Measurements from ENCODE around the gene ZNF556. TPM values are rescaled to one million over a fixed set of nuclear protein-coding genes. Genes with fewer than 3 reads are reported as not detected.

The ZNF556 gene
- polyA plus RNA-seq (ENCODE audit: insufficient read length), result 45.1 TPM

DNA sequence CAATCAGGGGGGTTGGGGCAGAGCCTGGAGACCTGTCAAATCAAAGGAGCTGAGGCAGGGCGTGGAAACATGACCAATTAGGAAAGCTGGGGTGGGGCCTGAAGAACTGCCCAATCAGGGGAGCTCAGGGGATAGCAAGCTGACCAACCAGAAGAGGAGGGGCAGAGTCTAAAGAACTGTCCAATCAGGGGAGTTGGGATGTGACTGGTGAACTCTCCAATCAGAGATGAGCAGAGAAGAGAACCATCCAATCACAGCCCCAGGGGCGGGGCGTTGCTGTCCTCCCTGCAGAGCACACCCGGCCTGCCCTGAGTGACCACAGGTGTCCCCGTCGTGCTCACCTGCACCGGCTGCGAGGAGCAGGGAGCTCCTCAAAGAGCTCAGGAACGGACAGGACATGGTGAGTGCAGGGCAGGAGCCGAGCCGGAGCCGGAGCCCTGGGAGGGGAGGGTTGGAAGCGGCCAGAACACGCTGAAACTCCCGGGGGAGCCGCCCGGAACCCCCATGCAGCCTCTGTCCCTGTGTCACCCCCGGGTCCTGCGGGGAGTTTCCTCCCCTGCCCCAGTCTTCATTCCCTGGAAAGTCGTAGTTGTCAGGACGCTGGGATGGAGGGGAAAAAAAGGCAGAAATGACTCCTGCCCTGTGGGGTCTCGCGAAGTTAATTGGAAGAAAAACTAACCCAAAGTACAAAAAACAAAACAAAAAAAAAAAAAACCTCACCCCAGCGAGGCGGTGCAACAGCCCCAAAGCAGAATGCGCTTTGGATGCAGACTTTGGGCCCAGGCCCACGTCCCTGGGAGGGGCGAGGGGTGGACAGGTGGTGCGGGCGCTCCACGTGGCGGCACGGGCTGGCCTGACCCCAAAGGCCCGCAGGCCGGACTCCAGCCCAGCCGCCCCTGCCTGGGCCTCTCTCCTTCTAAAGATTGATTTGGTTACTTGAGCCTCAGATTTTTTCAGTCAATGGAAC, at the start of gene ZNF556:
ZNF556 (plus strand) TSS at position 311 of the 967 bp plus-strand sequence; CDS start at position 398, 87 bp downstream.
- DNase-seq, result peak; percentile 56

DNA sequence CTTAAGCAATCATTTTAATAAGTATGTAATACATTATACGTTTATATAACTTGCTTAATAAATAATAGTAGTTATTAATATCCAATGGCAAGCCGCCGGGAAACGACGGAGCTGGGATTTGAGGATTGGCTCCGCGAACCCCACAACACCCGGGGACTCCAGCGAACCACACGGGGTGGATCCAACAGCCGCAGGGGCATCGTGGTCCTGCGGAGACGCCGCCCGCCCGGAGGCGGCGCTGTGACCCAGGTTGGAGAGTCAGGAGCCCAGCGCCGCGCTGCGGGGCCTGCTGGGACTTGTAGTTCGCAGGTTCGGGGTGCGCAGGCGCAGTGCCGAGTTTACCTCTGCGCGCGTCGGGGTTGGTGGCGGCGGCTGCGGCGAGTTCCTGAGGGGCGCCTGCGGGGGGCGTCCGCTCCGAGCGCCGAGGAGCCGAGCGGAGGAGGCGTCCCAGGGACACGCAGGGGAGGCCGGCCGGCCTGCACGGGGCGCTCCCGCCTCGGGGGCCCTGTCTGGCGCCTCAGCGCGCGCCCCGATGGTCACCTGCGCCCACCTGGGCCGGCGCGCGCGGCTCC, 47.5 kb upstream of the ZNF556 start, which contains the start of gene ZNF554:
ZNF554 (plus strand) TSS at position 329 of the 572 bp plus-strand sequence; CDS start at position 533, 204 bp downstream.
- peak; percentile 96 for DNase-seq

GRCh38 chr19:2820112-2820702, 46.9 kb upstream of the ZNF556 start:
- no peak for DNase-seq

GRCh38 chr19:2822846-2823245, 44.3 kb upstream of the ZNF556 start:
- DNase-seq, result no peak

DNA sequence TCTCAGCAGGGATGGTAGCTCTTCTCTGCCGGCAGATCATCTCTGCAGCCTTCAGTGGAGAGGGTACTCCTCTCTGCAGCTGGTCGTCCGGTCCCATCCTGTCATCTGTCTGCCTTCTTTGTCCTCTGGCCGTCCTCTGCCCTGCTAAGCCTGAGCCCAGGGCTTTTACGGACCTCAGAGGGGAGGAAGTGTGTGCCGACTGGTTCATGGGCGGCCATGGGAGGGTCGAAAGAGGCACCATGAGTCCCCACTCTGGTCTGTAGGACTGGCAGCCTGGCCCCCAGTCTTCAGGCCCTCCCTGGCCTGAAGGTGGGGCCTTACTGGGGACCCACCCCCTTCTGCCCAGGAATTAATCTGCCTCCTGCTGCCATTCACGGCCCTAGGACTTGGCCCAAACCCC, 43.5 kb upstream of the ZNF556 start:
- no peak for DNase-seq

DNA sequence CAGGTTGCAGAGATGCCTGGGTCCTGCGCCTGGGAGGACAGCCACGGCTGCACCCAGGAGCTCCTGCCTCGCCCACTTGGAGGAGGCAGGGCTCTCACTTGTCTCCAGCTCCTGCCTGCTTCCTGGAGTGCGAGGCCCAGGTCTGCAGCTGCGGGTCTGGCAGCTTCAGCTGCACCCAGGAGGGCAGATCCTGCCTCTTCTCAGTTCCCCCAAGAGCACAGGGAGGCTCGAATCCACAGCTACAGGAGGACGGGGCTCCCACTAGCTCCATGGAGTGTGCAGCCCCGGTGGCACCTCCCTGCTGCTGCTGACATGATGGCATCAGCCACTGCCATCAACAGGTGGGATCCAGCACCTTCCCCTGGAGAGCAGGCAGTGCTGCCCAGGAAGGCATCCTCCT, 43.0 kb upstream of the ZNF556 start:
- DNase-seq, result no peak

GRCh38 chr19:2827022-2827421, 40.1 kb upstream of the ZNF556 start:
- no peak for DNase-seq

DNA sequence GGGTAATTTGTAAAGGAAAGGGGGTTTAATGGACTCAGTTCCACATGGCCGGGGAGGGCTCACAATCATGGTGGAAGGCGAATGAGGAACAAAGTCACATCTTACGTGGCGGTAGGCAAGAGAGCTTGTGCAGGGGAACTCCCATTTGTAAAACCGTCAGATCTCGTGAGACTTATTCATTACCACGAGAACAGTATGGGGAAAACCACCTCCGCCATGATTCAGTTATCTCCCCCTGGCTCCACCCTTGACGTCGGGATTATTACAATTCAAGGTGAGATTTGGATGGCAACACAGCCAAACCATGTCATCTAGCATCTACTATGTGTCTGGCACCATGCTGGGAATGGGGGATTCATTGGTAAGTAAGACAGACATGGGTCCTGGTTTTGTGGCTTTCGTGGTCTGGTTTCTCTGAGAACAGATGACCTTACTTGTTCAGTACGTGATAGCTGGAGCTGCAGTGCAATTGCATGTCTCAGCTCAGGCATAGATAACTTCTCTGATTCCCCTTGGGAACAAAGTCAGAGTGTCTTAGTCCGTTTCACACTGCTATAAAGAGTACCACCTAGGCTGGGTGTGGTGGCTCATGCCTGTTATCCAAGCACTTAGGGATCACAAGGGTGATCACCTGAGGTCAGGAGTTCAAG, 39.2 kb upstream of the ZNF556 start:
- no peak for DNase-seq

- DNase-seq, result no peak
These were observed 32.8 kb upstream of the ZNF556 start for GRCh38 chr19:2834294-2834871.

GRCh38 chr19:2837430-2837829, 29.7 kb upstream of the ZNF556 start:
- DNase-seq, result no peak

DNA sequence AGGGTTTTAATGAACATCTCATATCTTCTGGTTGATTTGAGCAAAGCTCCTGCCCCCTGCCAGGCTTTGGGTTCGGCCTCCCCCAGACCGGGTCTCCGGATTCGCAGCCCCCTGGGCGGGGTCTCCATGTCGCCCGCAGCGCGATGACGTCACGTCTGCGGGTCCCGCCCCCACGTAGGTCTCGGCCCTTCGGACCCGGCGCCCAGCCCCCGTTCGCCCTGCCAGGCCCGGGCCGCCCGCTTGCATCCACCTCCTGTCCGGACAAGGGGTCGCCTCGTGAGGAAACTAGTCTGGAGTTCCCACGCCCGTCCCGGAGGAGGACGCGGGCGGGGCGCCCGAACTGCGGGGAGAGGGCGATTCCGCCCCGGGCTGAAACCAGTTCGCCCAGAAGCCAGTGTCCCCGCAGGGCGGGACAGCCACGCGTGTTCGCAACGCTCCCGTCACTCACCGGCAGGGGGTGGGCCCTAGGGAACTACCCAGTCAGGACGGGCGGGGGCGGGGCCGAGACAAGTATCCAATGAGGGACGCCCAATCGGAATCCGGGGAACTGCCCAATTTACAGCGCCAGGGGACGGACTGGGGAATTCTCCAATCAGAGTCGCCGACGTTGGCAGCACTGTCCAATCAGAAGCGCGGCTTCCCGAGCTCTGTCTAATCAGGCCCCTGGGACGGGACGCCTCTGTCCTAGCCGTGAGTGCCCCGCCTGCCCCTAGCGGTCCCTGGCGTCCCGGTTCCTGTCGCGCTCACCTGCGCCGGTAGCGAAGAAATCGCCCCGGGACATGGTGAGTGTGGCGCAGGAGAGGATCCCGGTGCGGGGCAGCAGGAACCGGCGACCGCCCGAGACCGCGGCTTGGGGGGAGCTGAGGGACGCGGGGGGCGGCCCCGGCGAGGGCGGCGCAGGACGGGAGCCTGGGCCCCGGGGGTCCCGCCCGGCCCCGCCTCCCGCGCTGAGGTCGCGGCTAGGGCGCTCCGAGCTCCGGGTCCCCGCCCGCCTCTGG, 26.0 kb upstream of the ZNF556 start, which contains the start of gene ZNF555:
ZNF555 (plus strand) TSS at position 682 of the 998 bp plus-strand sequence; CDS start at position 780, 98 bp downstream.
- peak; percentile 99 for DNase-seq

- no peak for DNase-seq
These were observed 25.1 kb upstream of the ZNF556 start for GRCh38 chr19:2841855-2842574.

GRCh38 chr19:2845107-2845506, 22.0 kb upstream of the ZNF556 start:
- no peak for DNase-seq

DNA sequence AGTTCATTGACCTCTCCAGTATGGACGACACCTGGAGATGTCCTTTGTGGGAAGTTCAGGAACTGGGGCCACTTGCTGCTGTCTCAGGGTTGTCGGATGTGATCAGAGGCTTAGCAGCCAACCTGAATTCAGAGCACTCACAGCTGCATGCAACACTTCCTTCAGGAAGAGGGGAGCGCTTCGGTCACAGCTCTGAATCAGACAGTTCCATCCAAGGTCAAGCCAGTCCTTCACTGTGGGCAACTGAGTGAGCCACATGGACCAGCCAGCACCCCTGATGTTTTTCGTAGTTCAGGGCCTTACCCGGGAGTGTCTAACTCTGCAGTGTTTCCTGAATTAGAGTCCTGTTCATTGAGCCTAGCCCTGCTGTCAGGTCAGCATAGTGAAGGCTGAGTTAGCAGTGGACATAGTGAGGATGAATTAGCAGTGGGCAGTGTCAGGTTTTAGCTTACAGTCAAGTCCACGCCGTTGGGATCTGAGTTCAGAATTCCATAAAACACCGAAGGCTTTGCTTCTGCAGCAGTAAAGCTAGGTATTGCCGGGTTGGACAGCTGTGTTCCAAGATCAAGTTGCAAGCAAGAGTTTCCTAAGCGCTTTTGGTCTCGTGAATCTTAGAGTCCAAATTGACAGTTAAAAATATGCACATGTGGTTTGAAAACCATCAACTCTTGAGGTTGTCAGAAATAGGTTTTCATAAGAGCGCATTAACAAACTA, 20.8 kb upstream of the ZNF556 start:
- DNase-seq, result no peak

DNA sequence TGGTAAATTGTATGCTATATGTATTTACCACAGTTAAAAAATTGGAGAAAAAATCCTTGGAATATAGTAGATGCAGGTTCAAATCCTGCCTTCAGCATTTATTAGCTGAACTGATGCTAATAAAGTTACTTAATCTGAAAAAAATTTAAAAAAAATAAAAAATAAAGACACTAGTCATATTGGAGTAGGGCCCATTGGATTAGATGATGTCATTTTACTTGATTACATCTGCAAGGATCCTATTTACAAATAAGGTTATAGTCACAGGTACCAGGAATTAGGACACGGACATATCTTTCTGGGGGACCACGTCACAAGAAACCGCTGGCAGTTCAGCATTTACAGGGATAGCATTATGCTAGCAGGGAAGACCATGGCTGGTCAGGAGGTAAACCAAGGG, 19.6 kb upstream of the ZNF556 start:
- no peak for DNase-seq

- peak; percentile 40 for DNase-seq
These were observed 18.5 kb upstream of the ZNF556 start for GRCh38 chr19:2848616-2849015.

GRCh38 chr19:2850256-2850925, 16.7 kb upstream of the ZNF556 start:
- DNase-seq, result no peak

GRCh38 chr19:2852598-2852997, 14.5 kb upstream of the ZNF556 start:
- no peak for DNase-seq

All from hindlimb muscle (tissue), 1 donor.